ENCODE data around the gene SMIM41. TPM values are rescaled to one million over a fixed set of nuclear protein-coding genes. Genes with fewer than 3 reads are reported as not detected.
"Not testable (repeated sequence)": the region's sequence is repeated elsewhere in the genome, so short reads cannot be mapped to it uniquely, and the experiment has no call there.

SMIM41 gene
- total RNA-seq, 4 donors from 2014 or later, result not detected

GRCh38 chr12:52097045-52097666, 17.7 kb downstream of the SMIM41 start:
- ATAC-seq (no peak), DNase-seq (no peak)
- Histone ChIP-seq H3K9me3 (no peaks in the 10 kb centered on the region), H3K27me3 (no peaks in the 10 kb centered on the region), H3K4me3 (no peak overlapping the region), H3K4me1 (no peaks in the 10 kb centered on the region), H3K27ac (no peak overlapping the region), H3K36me3 (no peaks in the 10 kb centered on the region)
- in situ Hi-C loops (cut with MboI; ENCODE audit: low sequenced_read_pairs in 4 of 4), result no loop called here
- intact Hi-C loops (cut with DNase I; ENCODE audit: low total_unique reads), result no loop called here
- TF ChIP-seq POLR2A (IDR thresholded peaks at IDR 0.05) (no peak), CTCF (IDR thresholded peaks at IDR 0.05 in 4 of 5, conservative IDR thresholded peaks at IDR 0.05 in 1 of 5) (no peak)

- H3K36me3 ChIP-seq; H3K9me3 ChIP-seq; in situ Hi-C loops (cut with MboI; ENCODE audit: low sequenced_read_pairs in 4 of 4); H3K27me3 ChIP-seq; H3K27ac ChIP-seq; intact Hi-C loops (cut with DNase I; ENCODE audit: low total_unique reads); H3K4me3 ChIP-seq; ATAC-seq; DNase-seq; H3K4me1 ChIP-seq: not testable (repeated sequence)
These were observed 25.1 kb downstream of the SMIM41 start for GRCh38 chr12:52104431-52105089.

- H3K9me3 ChIP-seq; H3K4me3 ChIP-seq; intact Hi-C loops (cut with DNase I; ENCODE audit: low total_unique reads); H3K36me3 ChIP-seq; H3K27ac ChIP-seq; H3K4me1 ChIP-seq; ATAC-seq; in situ Hi-C loops (cut with MboI; ENCODE audit: low sequenced_read_pairs in 4 of 4); DNase-seq: not testable (repeated sequence)
- peaks cover 0 to 16% (median 0%) of the 10 kb centered on the region in 3 donors for H3K27me3 ChIP-seq
These were observed 37.0 kb downstream of the SMIM41 start for GRCh38 chr12:52116222-52117125.

- in situ Hi-C loops (cut with MboI; ENCODE audit: low sequenced_read_pairs in 4 of 4); DNase-seq; H3K4me3 ChIP-seq; H3K36me3 ChIP-seq; H3K4me1 ChIP-seq; H3K27ac ChIP-seq; intact Hi-C loops (cut with DNase I; ENCODE audit: low total_unique reads); H3K9me3 ChIP-seq; ATAC-seq: not testable (repeated sequence)
- H3K27me3 ChIP-seq, result peaks cover 0 to 13% (median 0%) of the 10 kb centered on the region in 3 donors
These were observed 38.4 kb downstream of the SMIM41 start for GRCh38 chr12:52117806-52118475.

GRCh38 chr12:52119398-52120254, 40.1 kb downstream of the SMIM41 start:
- TF ChIP-seq CTCF (IDR thresholded peaks at IDR 0.05 in 4 of 5, conservative IDR thresholded peaks at IDR 0.05 in 1 of 5) (peak in 3 of 5 experiments; percentile 27 to 45 (median 33)), POLR2A (IDR thresholded peaks at IDR 0.05) (no peak)
- Histone ChIP-seq H3K27me3 (peaks cover 0 to 13% (median 0%) of the 10 kb centered on the region in 3 donors), H3K4me1 (peaks cover 0 to under 1% of the 10 kb centered on the region in 2 donors), H3K27ac (no peak overlapping the region), H3K9me3 (no peaks in the 10 kb centered on the region), H3K4me3 (no peak overlapping the region), H3K36me3 (no peaks in the 10 kb centered on the region)
- ATAC-seq (peak in 1 of 2 donors; percentile 37), DNase-seq (no peak)
- intact Hi-C loops (cut with DNase I; ENCODE audit: low total_unique reads) (loop anchor here (5.0 kb wide), 2 partner anchors 32 to 117 kb away; no protein-coding TSS in a partner anchor), in situ Hi-C loops (cut with MboI; ENCODE audit: low sequenced_read_pairs in 4 of 4) (no loop called here)
